Progenitor cell of endocrine pancreas (in vitro differentiated cells): Measurements from ENCODE around the gene ZNF407. TPM values are rescaled to one million over a fixed set of nuclear protein-coding genes. Genes with fewer than 3 reads are reported as not detected.

Experiments
- DNase-seq: peaks from one replicate; pipeline ENCODE4 v3.0.0; 2021; ENCODE audit warnings: low spot score; ENCODE audit not compliant: unreplicated experiment
- H3K27ac Mint-ChIP-seq: 2 replicates; pipeline ENCODE4 v1.8.0; 2021; ENCODE audit warnings: mild to moderate bottlenecking, moderate library complexity, mixed read lengths
- H3K27me3 Mint-ChIP-seq: 2 replicates; pipeline ENCODE4 v1.8.0; 2021; ENCODE audit warnings: mixed read lengths
- H3K36me3 Mint-ChIP-seq: 2 replicates; pipeline ENCODE4 v1.8.0; 2022; ENCODE audit warnings: mixed read lengths; ENCODE audit not compliant: insufficient read depth
- H3K4me1 Mint-ChIP-seq: 2 replicates; pipeline ENCODE4 v1.8.0; 2021; ENCODE audit warnings: low read depth, mixed read lengths
- H3K4me3 Mint-ChIP-seq: 2 replicates; pipeline ENCODE4 v1.8.0; 2021; ENCODE audit warnings: low read depth, mild to moderate bottlenecking, moderate library complexity, mixed read lengths
- H3K9me3 Mint-ChIP-seq: 2 replicates; pipeline ENCODE4 v1.8.0; 2021; ENCODE audit warnings: low read depth, mixed read lengths
- CTCF ChIP-seq: fragments of 200-600 bp; sonication (generic); IDR thresholded peaks from one replicate; pipeline ENCODE4 v1.5.0; 2021; ENCODE audit warnings: antibody characterized with exemption, mild to moderate bottlenecking; ENCODE audit not compliant: unreplicated experiment
- total RNA-seq: library from RNA; stranded (reverse); gene quantifications from 2 replicates; pipeline ENCODE4 v1.2.1, GENCODE V29; 2021

The ZNF407 gene
- total RNA-seq, 1 donor from 2014 or later, result 18.1 TPM

GRCh38 chr18:75047240-75047961 is 449.7 kb downstream of the ZNF407 start:
- Mint-ChIP-seq H3K9me3 (peaks cover 4% of the 10 kb centered on the region), H3K4me1 (peaks cover 4% of the 10 kb centered on the region), H3K27ac (no peak overlapping the region), H3K27me3 (no peaks in the 10 kb centered on the region), H3K36me3 (no peaks in the 10 kb centered on the region), H3K4me3 (no peak overlapping the region)
- DNase-seq, result no peak
- TF ChIP-seq CTCF, result no peak

- peaks cover 4% of the 10 kb centered on the region for H3K4me1 Mint-ChIP-seq
- H3K4me3 Mint-ChIP-seq, result no peak overlapping the region
- no peak overlapping the region for H3K27ac Mint-ChIP-seq
- no peaks in the 10 kb centered on the region for H3K36me3 Mint-ChIP-seq
- H3K9me3 Mint-ChIP-seq, result no peaks in the 10 kb centered on the region
- DNase-seq, result no peak
- no peaks in the 10 kb centered on the region for H3K27me3 Mint-ChIP-seq
- no peak for TF ChIP-seq CTCF
Measured at GRCh38 chr18:75048776-75049454, 451.2 kb downstream of the ZNF407 start.

- H3K9me3 Mint-ChIP-seq, result no peaks in the 10 kb centered on the region
Measured at GRCh38 chr18:75049455-75049789, 451.8 kb downstream of the ZNF407 start.

GRCh38 chr18:75051757-75052156 is 454.1 kb downstream of the ZNF407 start:
- no peak overlapping the region for H3K4me3 Mint-ChIP-seq
- DNase-seq, result no peak
- H3K36me3 Mint-ChIP-seq, result no peaks in the 10 kb centered on the region
- no peaks in the 10 kb centered on the region for H3K27me3 Mint-ChIP-seq
- TF ChIP-seq CTCF, result no peak
- H3K4me1 Mint-ChIP-seq, result peaks cover 4% of the 10 kb centered on the region
- H3K9me3 Mint-ChIP-seq, result no peaks in the 10 kb centered on the region
- H3K27ac Mint-ChIP-seq, result no peak overlapping the region

More at GRCh38 chr18:75049455-75049789, 451.8 kb downstream of the ZNF407 start:
- no peak for TF ChIP-seq CTCF
- Mint-ChIP-seq H3K27ac (no peak overlapping the region), H3K27me3 (no peaks in the 10 kb centered on the region), H3K36me3 (no peaks in the 10 kb centered on the region), H3K4me3 (no peak overlapping the region), H3K4me1 (peaks cover 4% of the 10 kb centered on the region)
- no peak for DNase-seq

- DNase-seq, result no peak
- no peak overlapping the region for H3K4me3 Mint-ChIP-seq
- H3K4me1 Mint-ChIP-seq, result peaks cover 4% of the 10 kb centered on the region
- H3K27ac Mint-ChIP-seq, result no peak overlapping the region
- TF ChIP-seq CTCF, result no peak
- no peaks in the 10 kb centered on the region for H3K36me3 Mint-ChIP-seq
- no peaks in the 10 kb centered on the region for H3K27me3 Mint-ChIP-seq
- no peaks in the 10 kb centered on the region for H3K9me3 Mint-ChIP-seq
Measured at GRCh38 chr18:75052475-75052874, 454.8 kb downstream of the ZNF407 start.
